ENCODE results near the gene CCDC158. TPM values are rescaled to one million over a fixed set of nuclear protein-coding genes. Genes with fewer than 3 reads are reported as not detected.

The CCDC158 gene
- polyA plus RNA-seq, 1 of the 3 experiments (the other 2 are of a cell fraction): not detected

DNA sequence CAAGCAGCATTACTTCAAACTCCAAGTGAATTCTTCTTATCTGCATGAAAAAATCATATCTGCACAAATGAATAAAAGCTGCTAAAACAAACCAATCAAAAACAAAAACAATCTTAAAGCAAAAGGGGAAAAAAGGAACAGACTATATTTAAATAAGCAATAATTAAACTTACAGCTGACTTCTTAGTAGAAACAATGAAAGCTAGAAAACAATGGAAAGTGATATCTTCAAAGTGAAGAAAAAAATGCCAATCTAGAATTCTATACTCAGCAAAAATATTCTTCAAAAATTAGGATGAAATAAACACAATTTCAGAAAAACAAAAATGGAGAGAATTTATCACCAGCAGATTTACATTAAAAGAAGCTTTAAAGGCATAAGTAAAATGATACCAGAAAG, 94.4 kb downstream of the CCDC158 start:
- no peak overlapping the region for H3K27ac ChIP-seq (ENCODE audit: low read depth in 2 of 2, low read length in 1 of 2)
- H3F3A ChIP-seq (replicated peaks; ENCODE audit: insufficient read depth): no peaks in the 10 kb centered on the region
- H3K36me3 ChIP-seq (replicated peaks in 1 of 2; ENCODE audit: control insufficient read depth in 1 of 2, insufficient read depth in 2 of 2, low read length in 1 of 2): no peaks in the 10 kb centered on the region
- H3K4me1 ChIP-seq (ENCODE audit: control insufficient read depth in 1 of 2, insufficient read depth in 2 of 2, low read depth in 1 of 2, low read length in 1 of 2): no peaks in the 10 kb centered on the region
- no peaks in the 10 kb centered on the region for H4K20me1 ChIP-seq (ENCODE audit: insufficient read depth)
- no peaks in the 10 kb centered on the region for H3K79me2 ChIP-seq (ENCODE audit: insufficient read depth)
- TF ChIP-seq IRF3 (IDR thresholded peaks at IDR 0.05; ENCODE audit: low read depth, low read length): no peak
- TF ChIP-seq POLR2AphosphoS5 (IDR thresholded peaks at IDR 0.05; ENCODE audit: low read depth, low read length): no peak
- TF ChIP-seq EZH2phosphoT487 (IDR thresholded peaks at IDR 0.05; ENCODE audit: borderline replicate concordance, low read depth): no peak
- no peak for TF ChIP-seq RAD21 (IDR thresholded peaks at IDR 0.05; ENCODE audit: low read length)
- TF ChIP-seq, protein P1, sequence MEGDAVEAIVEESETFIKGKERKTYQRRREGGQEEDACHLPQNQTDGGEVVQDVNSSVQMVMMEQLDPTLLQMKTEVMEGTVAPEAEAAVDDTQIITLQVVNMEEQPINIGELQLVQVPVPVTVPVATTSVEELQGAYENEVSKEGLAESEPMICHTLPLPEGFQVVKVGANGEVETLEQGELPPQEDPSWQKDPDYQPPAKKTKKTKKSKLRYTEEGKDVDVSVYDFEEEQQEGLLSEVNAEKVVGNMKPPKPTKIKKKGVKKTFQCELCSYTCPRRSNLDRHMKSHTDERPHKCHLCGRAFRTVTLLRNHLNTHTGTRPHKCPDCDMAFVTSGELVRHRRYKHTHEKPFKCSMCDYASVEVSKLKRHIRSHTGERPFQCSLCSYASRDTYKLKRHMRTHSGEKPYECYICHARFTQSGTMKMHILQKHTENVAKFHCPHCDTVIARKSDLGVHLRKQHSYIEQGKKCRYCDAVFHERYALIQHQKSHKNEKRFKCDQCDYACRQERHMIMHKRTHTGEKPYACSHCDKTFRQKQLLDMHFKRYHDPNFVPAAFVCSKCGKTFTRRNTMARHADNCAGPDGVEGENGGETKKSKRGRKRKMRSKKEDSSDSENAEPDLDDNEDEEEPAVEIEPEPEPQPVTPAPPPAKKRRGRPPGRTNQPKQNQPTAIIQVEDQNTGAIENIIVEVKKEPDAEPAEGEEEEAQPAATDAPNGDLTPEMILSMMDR (IDR thresholded peaks at IDR 0.05): no peak
- TF ChIP-seq YY1 (IDR thresholded peaks at IDR 0.05; ENCODE audit: low read depth): no peak
- TF ChIP-seq MXI1 (IDR thresholded peaks at IDR 0.05; ENCODE audit: low read depth, low read length): no peak
- TF ChIP-seq RCOR1 (IDR thresholded peaks at IDR 0.05; ENCODE audit: low read length): no peak
- TF ChIP-seq USF2 (IDR thresholded peaks at IDR 0.05; ENCODE audit: borderline replicate concordance, low read depth, low read length): no peak
- no peak for TF ChIP-seq CHD2 (IDR thresholded peaks at IDR 0.05; ENCODE audit: low read length, partially characterized antibody)
- no peak for TF ChIP-seq JUND (IDR thresholded peaks at IDR 0.05)
- TF ChIP-seq, protein P2, sequence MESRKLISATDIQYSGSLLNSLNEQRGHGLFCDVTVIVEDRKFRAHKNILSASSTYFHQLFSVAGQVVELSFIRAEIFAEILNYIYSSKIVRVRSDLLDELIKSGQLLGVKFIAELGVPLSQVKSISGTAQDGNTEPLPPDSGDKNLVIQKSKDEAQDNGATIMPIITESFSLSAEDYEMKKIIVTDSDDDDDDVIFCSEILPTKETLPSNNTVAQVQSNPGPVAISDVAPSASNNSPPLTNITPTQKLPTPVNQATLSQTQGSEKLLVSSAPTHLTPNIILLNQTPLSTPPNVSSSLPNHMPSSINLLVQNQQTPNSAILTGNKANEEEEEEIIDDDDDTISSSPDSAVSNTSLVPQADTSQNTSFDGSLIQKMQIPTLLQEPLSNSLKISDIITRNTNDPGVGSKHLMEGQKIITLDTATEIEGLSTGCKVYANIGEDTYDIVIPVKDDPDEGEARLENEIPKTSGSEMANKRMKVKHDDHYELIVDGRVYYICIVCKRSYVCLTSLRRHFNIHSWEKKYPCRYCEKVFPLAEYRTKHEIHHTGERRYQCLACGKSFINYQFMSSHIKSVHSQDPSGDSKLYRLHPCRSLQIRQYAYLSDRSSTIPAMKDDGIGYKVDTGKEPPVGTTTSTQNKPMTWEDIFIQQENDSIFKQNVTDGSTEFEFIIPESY (IDR thresholded peaks at IDR 0.05; ENCODE audit: borderline replicate concordance, low read depth): no peak
- no peak for TF ChIP-seq SMC3 (IDR thresholded peaks at IDR 0.05; ENCODE audit: low read depth, low read length)
- no peak for TF ChIP-seq TCF12 (IDR thresholded peaks at IDR 0.05)
- no peak for TF ChIP-seq GABPA (IDR thresholded peaks at IDR 0.05; ENCODE audit: low read depth)
- TF ChIP-seq MAX (IDR thresholded peaks at IDR 0.05; ENCODE audit: low read depth): no peak
- TF ChIP-seq REST (IDR thresholded peaks at IDR 0.05; ENCODE audit: low read depth, low read length): no peak
- TF ChIP-seq ELF1 (IDR thresholded peaks at IDR 0.05): no peak
- TF ChIP-seq SIN3A (IDR thresholded peaks at IDR 0.05; ENCODE audit: borderline replicate concordance, low read depth, low read length): no peak
- no peak for TF ChIP-seq PBX3 (IDR thresholded peaks at IDR 0.05)
- no peak overlapping the region for H3K4me2 ChIP-seq
- ChIA-PET CTCF (interaction anchor here (0.6 to 1.5 kb wide), 2 partner anchors 51 to 498 kb away, joined by 3 to 5 read pairs; no protein-coding TSS in a partner anchor), POLR2A (interaction anchor here (1.1 kb wide), 1 partner anchor 178 kb away, joined by 3 read pairs; the partner anchor contains the start of gene NUP54)
- H3K9ac ChIP-seq: no peak overlapping the region
- H2AFZ ChIP-seq (ENCODE audit: low read depth): no peak overlapping the region
- H3K9me2 ChIP-seq: no peaks in the 10 kb centered on the region
- H3K27me3 ChIP-seq (ENCODE audit: insufficient read depth): no peaks in the 10 kb centered on the region
- no peak for DNase-seq
- no peak overlapping the region for H3K4me3 ChIP-seq (ENCODE audit: low read depth in 2 of 2, low read length in 1 of 2)
- H3K9me3 ChIP-seq: peaks cover 10% of the 10 kb centered on the region
